KOPT-K1 (cell line): Measurements from ENCODE around the gene AGAP2.

ENCODE experiments used
- H3K27ac ChIP-seq: fragments of 200-600 bp; sonication (generic); 2 replicates; pipeline ENCODE4 v1.5.1; 2016; ENCODE audit warnings: antibody characterized with exemption, mild to moderate bottlenecking, low read depth, low read length; ENCODE audit not compliant: poor library complexity, severe bottlenecking
- H3K36me3 ChIP-seq: fragments of 200-600 bp; sonication (generic); 2 replicates; pipeline ENCODE4 v1.5.1; 2017; ENCODE audit warnings: antibody characterized with exemption, mild to moderate bottlenecking, low read length, moderate library complexity; ENCODE audit not compliant: insufficient read depth
- H3K9me3 ChIP-seq: fragments of 200-600 bp; sonication (generic); 2 replicates; pipeline ENCODE4 v1.5.1; 2017; ENCODE audit warnings: antibody characterized with exemption, low read length, mild to moderate bottlenecking; ENCODE audit not compliant: insufficient read depth, poor library complexity, severe bottlenecking

The AGAP2 gene

DNA sequence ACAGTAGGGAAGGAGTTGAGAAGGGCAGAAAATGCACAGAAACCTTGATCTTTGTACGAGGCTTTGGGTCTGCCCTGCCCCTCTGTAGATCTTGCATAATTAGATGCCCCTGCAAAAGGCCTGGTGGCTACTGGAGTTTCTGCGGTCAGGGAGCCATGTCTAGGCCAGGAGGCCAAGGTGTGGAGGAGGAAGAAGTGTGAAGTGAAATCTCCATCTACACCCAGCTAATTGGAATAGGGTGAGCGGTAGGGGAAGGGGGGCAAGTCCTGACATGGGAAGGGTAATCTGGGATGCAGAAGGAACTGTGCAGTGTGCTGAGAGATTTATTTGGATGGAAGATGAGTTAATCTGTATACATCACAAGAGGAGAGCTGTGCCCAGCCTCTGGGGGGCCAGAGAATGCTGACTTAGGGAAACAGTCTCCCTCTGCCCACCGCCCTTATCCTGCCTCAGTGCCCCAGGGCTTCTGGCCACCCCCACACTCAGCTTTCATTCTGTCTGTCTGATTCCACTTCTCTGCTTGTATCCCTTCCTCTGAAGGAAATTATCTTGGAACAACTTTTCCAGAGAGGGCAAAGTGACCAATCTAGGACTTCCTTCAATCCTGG lies 23.0 kb upstream of the AGAP2 start:
- H3K27ac ChIP-seq = no peak overlapping the region
- peaks cover 64% of the 10 kb centered on the region for H3K36me3 ChIP-seq
- H3K9me3 ChIP-seq = no peaks in the 10 kb centered on the region

DNA sequence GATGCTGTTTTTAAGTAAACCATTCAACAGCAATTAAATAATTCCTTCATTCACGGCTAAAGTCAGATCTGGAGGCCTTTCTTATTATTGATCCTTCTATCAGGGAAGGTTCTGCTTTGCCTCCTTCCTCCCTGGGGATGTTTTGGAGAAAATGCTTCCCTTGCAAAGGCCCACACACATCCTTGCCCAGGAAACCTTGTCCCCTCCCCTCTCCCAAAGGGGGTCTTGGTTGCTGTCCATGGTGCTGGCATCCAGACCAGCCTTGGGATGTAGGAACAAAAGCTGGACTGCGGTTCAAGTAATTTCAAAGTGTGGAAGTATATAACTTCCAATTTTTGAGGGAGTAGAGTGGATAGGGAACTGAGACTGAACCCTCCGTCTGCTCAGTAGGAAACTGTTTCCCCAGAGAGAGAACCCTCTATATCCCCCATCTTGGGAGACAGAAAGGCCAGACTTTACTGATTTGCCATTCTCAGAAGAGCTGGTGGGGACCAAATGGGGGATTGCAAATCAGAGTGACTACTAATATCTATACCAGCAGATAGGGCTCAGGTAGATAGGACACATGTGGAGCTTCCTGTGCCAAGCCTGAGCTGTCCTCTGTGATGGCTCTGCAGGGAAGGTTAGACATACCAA lies 21.9 kb upstream of the AGAP2 start:
- Histone ChIP-seq H3K9me3 (no peaks in the 10 kb centered on the region), H3K27ac (no peak overlapping the region), H3K36me3 (peaks cover 64% of the 10 kb centered on the region)

DNA sequence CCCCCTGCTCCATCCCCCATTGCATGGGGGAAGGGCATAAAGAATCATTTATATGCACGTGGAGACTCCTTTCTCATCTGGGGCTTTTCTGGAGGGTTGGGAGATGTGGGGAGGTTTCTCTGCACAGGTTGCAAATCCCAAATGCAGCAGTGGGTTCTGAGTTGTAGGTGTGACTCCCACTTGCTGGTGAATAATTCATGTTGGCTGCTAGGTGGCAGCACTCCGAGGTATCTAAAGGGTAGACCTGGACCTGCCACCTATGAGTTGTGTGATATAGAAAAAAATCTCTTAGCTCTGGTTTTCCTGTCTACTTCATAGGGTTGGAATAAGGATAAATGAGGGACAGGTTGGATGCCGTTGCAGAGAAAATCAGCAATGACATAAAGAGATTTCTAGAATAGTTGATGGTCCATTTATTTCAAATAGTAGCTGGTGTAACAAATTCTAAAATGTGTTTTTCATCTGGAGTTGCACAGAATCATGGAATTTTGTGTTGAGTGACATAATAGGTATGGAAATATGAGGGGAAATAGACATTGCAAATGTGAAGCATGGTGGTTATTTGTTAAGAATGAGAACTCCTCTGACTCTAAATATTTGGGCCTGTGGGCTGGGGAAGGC lies 20.9 kb upstream of the AGAP2 start:
- Histone ChIP-seq H3K9me3 (no peaks in the 10 kb centered on the region), H3K36me3 (peaks cover 64% of the 10 kb centered on the region), H3K27ac (no peak overlapping the region)

DNA sequence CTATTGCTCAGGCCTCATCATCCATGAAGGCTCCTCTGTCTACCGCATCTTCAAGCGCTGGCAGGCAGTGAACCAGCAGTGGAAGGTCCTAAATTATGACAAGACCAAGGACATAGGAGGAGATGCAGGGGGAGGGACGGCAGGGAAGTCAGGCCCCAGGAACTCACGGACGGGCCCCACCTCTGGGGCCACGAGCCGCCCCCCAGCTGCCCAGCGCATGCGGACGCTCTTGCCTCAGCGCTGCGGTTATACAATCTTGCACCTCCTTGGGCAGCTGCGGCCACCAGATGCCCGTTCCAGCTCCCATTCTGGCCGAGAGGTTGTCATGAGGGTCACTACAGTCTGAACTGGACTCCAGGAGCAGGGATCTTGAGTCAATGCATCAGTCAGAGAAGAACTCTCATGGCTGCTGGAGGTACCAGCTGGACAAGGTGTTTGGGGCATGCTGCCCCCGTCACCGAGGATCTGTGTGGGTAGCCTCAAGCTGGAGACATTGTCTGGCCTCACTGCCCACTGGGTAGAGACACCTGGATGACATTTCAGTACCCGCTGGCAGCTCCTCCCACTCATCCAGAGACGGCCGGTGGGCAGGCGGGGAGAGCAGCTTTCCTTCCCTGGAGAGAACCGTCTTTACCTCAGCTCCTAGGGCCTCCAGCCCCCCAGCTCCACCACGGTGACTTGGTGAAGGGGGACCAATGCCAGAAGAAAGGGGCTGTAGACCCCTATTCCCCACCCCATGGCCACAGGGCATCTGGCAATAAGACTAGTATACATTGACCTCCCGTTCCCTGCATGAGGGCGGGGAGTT lies 20.2 kb upstream of the AGAP2 start:
- Histone ChIP-seq H3K9me3 (no peaks in the 10 kb centered on the region), H3K27ac (no peak overlapping the region), H3K36me3 (peaks cover 64% of the 10 kb centered on the region)

DNA sequence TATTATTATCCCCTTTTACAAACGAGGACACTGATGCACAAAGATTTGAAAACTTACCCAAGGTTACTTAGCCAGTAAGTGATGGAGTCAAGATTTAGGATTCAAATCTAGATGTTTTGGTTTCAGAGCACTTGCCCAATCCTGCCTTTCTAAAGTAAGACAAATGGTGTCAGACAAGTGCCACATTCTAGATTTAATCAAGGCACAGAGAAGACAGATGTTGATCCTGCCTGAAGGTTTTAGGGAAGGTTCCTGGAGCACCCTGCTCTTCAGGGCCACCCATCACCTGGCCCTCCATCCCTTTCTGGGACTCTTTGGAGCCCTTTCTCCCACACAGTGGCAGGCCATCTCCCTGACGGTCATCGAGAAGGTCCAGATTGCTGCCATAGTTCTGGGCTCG lies 19.2 kb upstream of the AGAP2 start:
- H3K27ac ChIP-seq = no peak overlapping the region
- H3K36me3 ChIP-seq = peaks cover 59% of the 10 kb centered on the region
- no peaks in the 10 kb centered on the region for H3K9me3 ChIP-seq

DNA sequence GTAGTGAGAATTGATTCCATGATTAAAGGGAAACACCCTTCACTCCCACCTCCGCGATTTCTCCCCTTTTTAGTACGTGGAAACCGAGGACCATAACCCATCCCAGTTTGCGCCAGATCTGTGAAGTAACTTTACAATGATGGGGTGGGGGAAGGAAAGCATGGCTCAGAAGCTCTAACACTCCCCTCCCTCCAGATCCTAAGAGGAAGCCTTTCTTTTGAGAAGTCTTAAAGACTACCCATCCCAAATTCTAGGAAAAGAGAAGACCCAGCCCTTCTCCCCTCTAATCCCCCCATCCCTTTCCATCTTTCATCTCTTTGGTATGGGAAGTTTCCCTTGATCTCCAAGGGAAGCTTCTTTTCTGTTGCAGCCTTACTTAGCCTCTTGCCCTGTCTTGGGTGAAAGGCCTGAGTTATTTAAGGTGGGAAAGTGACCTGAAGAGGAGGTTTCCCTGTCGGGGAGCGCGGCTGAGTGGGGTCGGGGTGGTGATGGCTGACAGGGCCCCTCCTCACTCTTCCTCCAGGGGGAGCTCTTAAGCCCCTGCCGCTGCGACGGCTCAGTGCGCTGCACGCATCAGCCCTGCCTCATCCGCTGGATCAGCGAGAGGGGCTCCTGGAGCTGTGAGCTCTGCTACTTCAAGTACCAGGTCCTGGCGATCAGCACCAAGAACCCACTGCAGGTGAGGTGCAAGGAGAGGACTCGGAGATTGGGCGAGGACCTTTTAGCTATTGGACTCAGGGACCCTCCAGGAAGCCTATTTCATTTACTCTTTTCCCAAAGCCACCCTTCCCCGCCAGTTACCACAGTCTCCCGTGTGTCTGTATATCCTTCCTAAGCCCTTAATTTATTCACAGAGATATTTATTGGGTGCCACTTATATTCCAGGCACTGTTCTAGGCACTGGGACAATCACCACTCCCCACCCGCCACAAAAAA lies 18.1 kb upstream of the AGAP2 start:
- Histone ChIP-seq H3K9me3 (no peaks in the 10 kb centered on the region), H3K36me3 (peaks cover 49% of the 10 kb centered on the region), H3K27ac (peak overlapping the region; percentile 45)

DNA sequence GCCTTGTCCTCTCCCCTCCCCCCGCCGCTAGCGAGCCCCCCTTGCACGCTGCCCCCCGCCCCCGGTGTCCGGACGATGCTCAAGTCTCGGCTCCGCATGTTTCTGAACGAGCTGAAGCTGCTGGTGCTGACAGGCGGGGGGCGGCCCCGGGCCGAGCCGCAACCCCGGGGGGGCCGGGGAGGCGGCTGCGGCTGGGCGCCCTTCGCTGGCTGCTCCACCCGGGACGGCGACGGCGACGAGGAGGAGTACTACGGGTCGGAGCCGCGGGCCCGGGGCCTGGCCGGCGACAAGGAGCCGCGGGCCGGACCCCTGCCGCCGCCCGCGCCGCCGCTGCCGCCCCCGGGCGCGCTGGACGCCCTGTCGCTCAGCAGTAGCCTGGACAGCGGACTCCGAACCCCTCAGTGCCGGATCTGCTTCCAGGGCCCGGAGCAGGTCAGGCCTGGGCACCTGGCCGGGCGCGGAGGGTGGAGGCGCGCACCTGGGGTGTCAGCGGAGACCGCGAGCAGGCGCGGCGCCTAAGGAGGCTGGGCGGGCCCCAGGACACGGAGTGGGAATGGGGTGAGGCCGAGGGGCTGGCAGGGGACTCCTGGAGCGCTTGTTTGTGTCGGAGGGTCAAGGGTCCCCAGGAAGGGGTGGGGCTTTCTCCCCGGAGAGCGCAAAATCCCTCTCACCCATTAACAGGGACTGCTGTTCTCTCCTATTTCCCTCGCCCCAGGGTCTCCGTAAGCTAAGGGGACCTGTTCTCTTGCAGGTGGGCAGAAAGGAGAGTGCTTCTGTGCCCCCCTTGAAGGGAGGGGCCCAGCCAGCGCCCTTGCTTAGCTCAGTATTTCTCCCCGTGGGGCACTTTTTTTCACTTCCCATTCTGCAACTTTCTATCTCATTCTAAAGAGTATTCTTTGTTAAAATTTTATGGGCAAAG lies 17.2 kb upstream of the AGAP2 start:
- H3K36me3 ChIP-seq = peaks cover 43% of the 10 kb centered on the region
- H3K27ac ChIP-seq = peak overlapping the region; percentile 45

DNA sequence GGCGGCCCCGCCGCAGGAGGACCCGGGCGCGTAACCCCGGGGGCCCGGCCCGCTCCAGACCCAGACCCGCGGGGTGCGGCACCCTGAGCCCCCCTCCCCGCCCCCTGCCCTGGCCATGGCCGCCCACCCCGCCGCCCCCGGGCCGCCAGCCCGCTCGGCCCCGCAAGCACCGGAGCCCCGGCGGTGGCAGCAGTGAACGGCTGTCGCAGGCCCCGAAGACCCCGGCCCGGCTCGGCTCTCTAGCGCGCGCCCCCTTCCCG lies 16.6 kb upstream of the AGAP2 start:
- Histone ChIP-seq H3K27ac (peak overlapping the region; percentile 45), H3K9me3 (no peaks in the 10 kb centered on the region), H3K36me3 (peaks cover 43% of the 10 kb centered on the region)

More for the DNA sequence above, 17.2 kb upstream of the AGAP2 start:
- no peaks in the 10 kb centered on the region for H3K9me3 ChIP-seq

DNA sequence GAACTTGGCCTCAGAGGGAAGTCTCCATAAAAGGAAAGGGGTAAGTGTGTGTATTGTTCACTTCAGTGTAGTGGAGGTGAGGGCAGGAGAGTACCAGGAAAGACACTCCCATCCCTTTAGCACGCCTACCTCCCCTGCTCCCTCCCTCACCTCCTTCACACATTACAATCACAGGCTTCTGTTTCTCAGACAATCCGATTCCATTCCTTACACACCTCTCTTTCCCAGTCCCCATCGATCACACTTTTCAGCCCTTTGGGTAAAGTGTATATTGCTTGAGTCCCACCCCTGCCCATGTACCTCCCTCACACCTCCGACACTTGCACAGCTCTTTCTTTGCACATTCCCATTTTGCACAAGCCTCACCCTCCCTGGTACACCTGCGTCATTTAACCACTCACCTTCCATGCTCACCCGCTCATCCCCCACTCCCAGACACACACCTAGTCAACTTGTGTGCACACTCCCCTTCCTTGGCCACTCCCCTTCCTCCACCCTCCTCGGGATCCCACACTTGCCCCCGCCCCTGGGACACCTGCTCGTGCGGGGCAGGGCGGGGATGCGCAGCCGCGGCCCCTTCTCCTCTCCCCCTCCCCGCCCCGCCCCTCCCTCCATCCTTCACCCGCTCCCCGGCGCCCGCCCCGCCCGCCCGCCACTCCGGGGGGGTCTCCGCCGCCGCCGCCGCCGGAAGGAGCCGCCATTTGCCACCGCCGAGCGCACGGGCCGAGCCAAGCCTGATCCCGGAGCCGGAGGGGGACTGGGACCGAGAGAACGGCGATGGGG lies 16.1 kb upstream of the AGAP2 start, which contains the start of gene MARCHF9:
MARCHF9 (plus strand) TSS at position 693 of the 783 bp plus-strand sequence. CDS start 426 bp downstream, outside the sequence.
- H3K27ac ChIP-seq = peak within 1 kb of the TSS; percentile 45
- no peaks in the 10 kb centered on the region for H3K9me3 ChIP-seq
- H3K36me3 ChIP-seq = peaks cover 43% of the 10 kb centered on the region

DNA sequence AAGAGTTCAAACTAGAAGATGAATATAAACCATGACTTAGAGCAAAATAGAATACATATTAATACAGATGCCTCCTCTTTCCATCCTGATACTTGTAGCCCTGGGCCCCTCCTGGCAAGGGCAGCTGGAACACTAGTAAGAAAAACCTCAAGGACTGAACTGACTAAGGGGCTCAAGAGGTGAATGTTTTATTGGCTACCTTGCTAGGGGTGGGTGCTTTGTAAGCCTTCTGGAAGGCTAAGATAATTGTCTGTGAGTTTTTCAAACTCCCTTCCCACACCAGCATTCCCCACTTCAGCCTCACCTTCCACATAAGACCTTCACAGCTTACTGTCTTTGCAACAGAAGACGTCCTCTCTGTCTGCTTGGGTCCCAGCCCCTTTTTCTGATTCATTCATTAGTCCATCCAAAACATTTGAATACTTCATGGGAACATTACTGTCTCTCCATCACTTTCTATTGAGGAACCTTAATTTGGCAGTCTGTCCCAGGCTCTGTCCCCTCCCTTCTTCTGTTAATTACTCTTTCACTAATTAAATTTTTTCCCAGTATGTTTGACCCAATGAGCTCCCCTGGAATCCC lies 15.3 kb upstream of the AGAP2 start:
- H3K9me3 ChIP-seq = no peaks in the 10 kb centered on the region
- no peak overlapping the region for H3K27ac ChIP-seq
- peaks cover 43% of the 10 kb centered on the region for H3K36me3 ChIP-seq

DNA sequence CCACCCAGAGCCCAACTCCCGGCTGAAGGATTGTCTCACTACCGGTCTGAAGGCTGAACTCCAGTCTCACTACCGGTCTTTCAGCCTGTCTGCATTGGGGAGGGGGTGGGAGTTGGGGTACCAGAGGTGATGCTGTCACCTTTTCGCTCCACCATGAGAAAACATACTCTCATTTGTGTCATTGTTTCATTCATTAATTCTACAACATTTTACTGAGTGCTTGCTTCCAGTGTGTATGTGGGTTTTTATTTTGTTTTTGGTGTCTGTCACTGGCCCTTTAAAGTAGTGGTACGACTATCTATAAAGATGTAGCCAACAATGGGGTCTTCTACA lies 14.1 kb upstream of the AGAP2 start:
- peak overlapping the region; percentile 48 for H3K27ac ChIP-seq
- H3K9me3 ChIP-seq = no peaks in the 10 kb centered on the region
- H3K36me3 ChIP-seq = peaks cover 43% of the 10 kb centered on the region

DNA sequence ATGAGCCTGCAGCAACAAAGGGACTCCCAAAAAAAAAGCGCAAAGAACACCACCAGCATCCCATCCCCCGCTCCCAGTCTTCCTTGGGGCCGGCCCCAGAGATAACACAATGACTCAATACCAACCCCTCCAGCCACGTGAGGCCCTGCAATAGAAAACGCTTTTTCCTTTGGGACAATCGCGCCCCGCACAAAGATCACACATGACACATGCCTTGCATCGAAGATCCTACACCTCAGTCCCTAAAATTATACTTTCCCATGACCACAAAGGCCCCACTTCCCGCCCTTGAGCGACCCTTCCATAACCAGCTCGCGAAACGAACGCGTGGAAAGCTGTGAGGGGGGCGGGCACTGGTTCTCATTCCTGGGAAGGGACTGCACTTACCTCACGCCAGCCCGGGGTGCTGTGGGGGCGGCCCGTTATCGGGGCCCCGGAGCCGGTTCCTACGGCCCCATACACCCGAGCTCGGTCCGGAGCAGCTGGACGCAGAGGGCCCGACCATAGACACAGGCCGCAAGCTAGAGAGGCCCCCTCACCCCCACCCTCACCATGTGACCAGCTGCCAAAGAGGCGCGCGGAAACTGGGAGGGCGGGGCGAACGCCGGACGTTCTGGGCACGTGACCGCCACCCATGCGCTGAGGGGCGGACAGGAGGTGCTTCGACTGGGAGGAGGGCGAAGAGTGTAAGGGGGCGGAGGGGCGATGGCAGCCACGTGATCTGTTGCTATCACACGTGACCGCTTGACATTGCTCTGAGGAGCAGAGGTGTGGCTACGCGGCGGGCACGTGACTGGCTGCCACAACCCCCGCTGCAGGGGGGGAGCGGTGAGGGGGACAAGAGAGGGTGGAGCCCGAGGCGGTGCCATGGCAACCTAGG lies 13.5 kb upstream of the AGAP2 start, which contains the start of gene CDK4:
CDK4 (minus strand) TSS at position 523 of the 880 bp plus-strand sequence. CDS start 593 bp downstream, outside the sequence.
- Histone ChIP-seq H3K9me3 (no peaks in the 10 kb centered on the region), H3K27ac (peak within 1 kb of the TSS; percentile 93), H3K36me3 (peaks cover 43% of the 10 kb centered on the region)
